Upper lobe of left lung (tissue), 4 donors: Measurements from ENCODE around the gene SYCP3.

Experiments
- POLR2AphosphoS5 ChIP-seq, 2 donors: sonication (generic); formaldehyde crosslinking; IDR thresholded peaks; one replicate each; pipeline ENCODE4 v1.5.1; 2017; ENCODE audit warnings: antibody characterized with exemption in 2 of 2
- TF ChIP-seq, protein P1 (sequence below), 6 experiments: fragments of 450-650 bp in 4 of 6; fragments of 200-600 bp in 2 of 6; sonication (generic) in 2 of 6; IDR thresholded peaks; one replicate each; pipeline ENCODE4 v1.5.1; 2016 to 2019; ENCODE audit warnings: antibody characterized with exemption in 6 of 6

DNA sequence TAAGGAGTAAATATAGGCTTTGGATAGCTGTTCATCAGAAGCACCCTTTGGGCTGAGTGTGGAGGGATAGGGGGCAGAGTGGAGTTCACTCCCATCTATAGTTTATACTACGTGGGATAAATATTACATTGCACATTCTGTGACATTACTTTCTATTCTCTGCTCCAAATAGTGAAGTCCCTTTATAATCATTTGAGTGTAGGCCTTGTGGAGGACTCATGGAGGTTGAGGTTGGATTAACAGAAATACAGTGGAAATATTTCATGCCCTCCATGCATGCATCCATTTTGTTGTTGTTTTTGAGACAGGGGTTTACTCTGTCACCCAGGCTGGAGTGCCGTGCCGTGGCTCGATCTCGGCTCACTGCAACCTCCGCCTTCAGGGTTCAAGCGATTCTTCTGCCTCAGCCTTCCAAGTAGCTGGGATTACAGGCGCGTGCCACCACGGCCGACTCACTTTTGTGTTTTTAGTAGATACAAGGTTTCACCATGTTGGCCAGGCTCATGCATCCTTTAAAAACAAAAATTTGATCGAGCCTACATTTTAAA is 40.4 kb downstream of the SYCP3 start:
- TF ChIP-seq, protein P1, sequence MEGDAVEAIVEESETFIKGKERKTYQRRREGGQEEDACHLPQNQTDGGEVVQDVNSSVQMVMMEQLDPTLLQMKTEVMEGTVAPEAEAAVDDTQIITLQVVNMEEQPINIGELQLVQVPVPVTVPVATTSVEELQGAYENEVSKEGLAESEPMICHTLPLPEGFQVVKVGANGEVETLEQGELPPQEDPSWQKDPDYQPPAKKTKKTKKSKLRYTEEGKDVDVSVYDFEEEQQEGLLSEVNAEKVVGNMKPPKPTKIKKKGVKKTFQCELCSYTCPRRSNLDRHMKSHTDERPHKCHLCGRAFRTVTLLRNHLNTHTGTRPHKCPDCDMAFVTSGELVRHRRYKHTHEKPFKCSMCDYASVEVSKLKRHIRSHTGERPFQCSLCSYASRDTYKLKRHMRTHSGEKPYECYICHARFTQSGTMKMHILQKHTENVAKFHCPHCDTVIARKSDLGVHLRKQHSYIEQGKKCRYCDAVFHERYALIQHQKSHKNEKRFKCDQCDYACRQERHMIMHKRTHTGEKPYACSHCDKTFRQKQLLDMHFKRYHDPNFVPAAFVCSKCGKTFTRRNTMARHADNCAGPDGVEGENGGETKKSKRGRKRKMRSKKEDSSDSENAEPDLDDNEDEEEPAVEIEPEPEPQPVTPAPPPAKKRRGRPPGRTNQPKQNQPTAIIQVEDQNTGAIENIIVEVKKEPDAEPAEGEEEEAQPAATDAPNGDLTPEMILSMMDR (IDR thresholded peaks at IDR 0.05): no peak
- no peak for TF ChIP-seq POLR2AphosphoS5 (IDR thresholded peaks at IDR 0.05)
